Suprapubic skin (tissue), 4 donors: ENCODE data around the gene LEFTY1. TPM values are rescaled to one million over a fixed set of nuclear protein-coding genes. Genes with fewer than 3 reads are reported as not detected.

Experiments
- DNase-seq, 2 donors: peaks; one replicate each; pipeline ENCODE4 v3.0.0-alpha.2; 2019; ENCODE audit warnings: low spot score in 2 of 2
- H3K27ac ChIP-seq: fragments of 200-600 bp; sonication (generic); one replicate; pipeline ENCODE4 v1.5.1; 2019
- H3K27me3 ChIP-seq: fragments of 200-600 bp; sonication (generic); one replicate; pipeline ENCODE4 v1.5.1; 2019
- H3K36me3 ChIP-seq: fragments of 200-600 bp; sonication (generic); one replicate; pipeline ENCODE4 v1.5.1; 2019
- H3K4me1 ChIP-seq: fragments of 200-600 bp; sonication (generic); one replicate; pipeline ENCODE4 v1.5.1; 2019
- H3K4me3 ChIP-seq: fragments of 200-600 bp; sonication (generic); one replicate; pipeline ENCODE4 v1.5.1; 2019; ENCODE audit warnings: mild to moderate bottlenecking
- H3K9me3 ChIP-seq: fragments of 200-600 bp; sonication (generic); one replicate; pipeline ENCODE4 v1.5.1; 2019
- CTCF ChIP-seq, 2 donors: fragments of 200-600 bp in 1 of 2; fragments of 450-650 bp in 1 of 2; sonication (generic) in 1 of 2; IDR thresholded peaks; one replicate each; pipeline ENCODE4 v1.5.1; 2016 to 2019; ENCODE audit warnings: antibody characterized with exemption in 2 of 2, mild to moderate bottlenecking in 1 of 2, moderate library complexity in 1 of 2
- EP300 ChIP-seq: sonication (generic); formaldehyde crosslinking; IDR thresholded peaks from one replicate; pipeline ENCODE4 v1.6.1; 2017; ENCODE audit warnings: antibody characterized with exemption
- POLR2A ChIP-seq, 2 donors: fragments of 450-650 bp; IDR thresholded peaks; one replicate each; pipeline ENCODE4 v1.6.1; 2017; ENCODE audit warnings: antibody characterized with exemption in 2 of 2, mild to moderate bottlenecking in 2 of 2, moderate library complexity in 2 of 2
- POLR2AphosphoS5 ChIP-seq, 3 donors: sonication (generic); formaldehyde crosslinking; IDR thresholded peaks; one replicate each; pipeline ENCODE4 v1.6.1; 2017; ENCODE audit warnings: antibody characterized with exemption in 3 of 3
- WGBS: methylation state at CpG from one replicate; pipeline ENCODE4 v1.1.5; 2018; 5-methylcytosine and 5-hydroxymethylcytosine counted together
- total RNA-seq, 4 donors: library from RNA; depleted of rRNA; stranded (reverse); fragments of >200 nt; gene quantifications; one replicate each; pipeline ENCODE4 v1.1.0, GENCODE V29; 2016

The LEFTY1 gene
- total RNA-seq, 4 donors from 2014 or later = not detected

- peaks cover 22% of the 10 kb centered on the region for H3K4me1 ChIP-seq
- H3K27me3 ChIP-seq = no peaks in the 10 kb centered on the region
- TF ChIP-seq POLR2AphosphoS5 (IDR thresholded peaks at IDR 0.05) = no peak
- TF ChIP-seq POLR2A (IDR thresholded peaks at IDR 0.05) = no peak
- TF ChIP-seq EP300 = no peak
- no peaks in the 10 kb centered on the region for H3K36me3 ChIP-seq
- WGBS = 86% methylated on average over 6 of the region's 6 CpGs
- no peaks in the 10 kb centered on the region for H3K9me3 ChIP-seq
- no peak for DNase-seq
- no peak overlapping the region for H3K27ac ChIP-seq
- H3K4me3 ChIP-seq = no peak overlapping the region
These were observed 3.6 kb downstream of the LEFTY1 start for GRCh38 chr1:225885336-225885735.

GRCh38 chr1:225883616-225884265 is 5.2 kb downstream of the LEFTY1 start:
- peak overlapping the region; percentile 89 for H3K4me3 ChIP-seq
- DNase-seq = no peak
- WGBS = 79% methylated on average over 11 of the region's 11 CpGs
- H3K4me1 ChIP-seq = peaks cover 38% of the 10 kb centered on the region
- H3K27ac ChIP-seq = no peak overlapping the region
- TF ChIP-seq EP300 (no peak), POLR2A (IDR thresholded peaks at IDR 0.05) (no peak), POLR2AphosphoS5 (IDR thresholded peaks at IDR 0.05) (no peak), CTCF (IDR thresholded peaks at IDR 0.05) (no peak)
- no peaks in the 10 kb centered on the region for H3K27me3 ChIP-seq
- no peaks in the 10 kb centered on the region for H3K36me3 ChIP-seq
- no peaks in the 10 kb centered on the region for H3K9me3 ChIP-seq

- TF ChIP-seq CTCF (IDR thresholded peaks at IDR 0.05) (no peak), POLR2AphosphoS5 (IDR thresholded peaks at IDR 0.05) (no peak), POLR2A (IDR thresholded peaks at IDR 0.05) (no peak), EP300 (no peak)
- H3K4me1 ChIP-seq = peaks cover 46% of the 10 kb centered on the region
These were observed 6.0 kb downstream of the LEFTY1 start for GRCh38 chr1:225882694-225883615.

GRCh38 chr1:225881959-225882693 is 6.8 kb downstream of the LEFTY1 start, which contains the start of gene TMEM63A:
Gene TMEM63A (minus strand): TSS chr1:225882380. CDS start chr1:225877580, 4,800 bp downstream.
- 0% methylated on average over 34 of the region's 64 CpGs for WGBS
- H3K9me3 ChIP-seq = no peaks in the 10 kb centered on the region
- peaks cover 6% of the 10 kb centered on the region for H3K36me3 ChIP-seq
- peaks cover 54% of the 10 kb centered on the region for H3K4me1 ChIP-seq
- H3K27me3 ChIP-seq = no peaks in the 10 kb centered on the region
- peak within 1 kb of the TSS; percentile 95 for H3K27ac ChIP-seq
- DNase-seq = peak; percentile 96 to 98
- peak in 1 of 2 donors; percentile 58 for TF ChIP-seq POLR2A (IDR thresholded peaks at IDR 0.05)
- TF ChIP-seq EP300 = no peak
- peak in 1 of 2 donors; percentile 44 for TF ChIP-seq CTCF (IDR thresholded peaks at IDR 0.05)
- peak in 2 of 3 donors; percentile 22 to 70 for TF ChIP-seq POLR2AphosphoS5 (IDR thresholded peaks at IDR 0.05)
- H3K4me3 ChIP-seq = peak within 1 kb of the TSS; percentile 89

More at GRCh38 chr1:225882694-225883615, 6.0 kb downstream of the LEFTY1 start:
- H3K36me3 ChIP-seq = no peaks in the 10 kb centered on the region
- H3K27ac ChIP-seq = peak overlapping the region; percentile 95
- H3K9me3 ChIP-seq = no peaks in the 10 kb centered on the region
- 3% methylated on average over 40 of the region's 63 CpGs for WGBS
- H3K4me3 ChIP-seq = peak overlapping the region; percentile 89
- H3K27me3 ChIP-seq = no peaks in the 10 kb centered on the region
- peak; percentile 80 to 88 for DNase-seq
